ENCODE results near the gene GCK.
A peak's percentile ranks its signal among the peaks of the same experiment; 100 is the strongest.

GCK gene

GRCh38 chr7:44116789-44117666, 72.2 kb downstream of the GCK start:
- H3K9me3 Mint-ChIP-seq = no peaks in the 10 kb centered on the region
- ATAC-seq (no peak), DNase-seq (no peak)
- H3K27ac Mint-ChIP-seq = peak overlapping the region in 1 of 2 donors; percentile 91
- H3K4me1 Mint-ChIP-seq = peaks cover 57% of the 10 kb centered on the region
- H3K4me3 Mint-ChIP-seq = peak overlapping the region in 1 of 2 donors; percentile 10
- no peaks in the 10 kb centered on the region for H3K27me3 Mint-ChIP-seq

GRCh38 chr7:44116087-44116788, 73.0 kb downstream of the GCK start:
- Mint-ChIP-seq H3K4me3 (no peak overlapping the region), H3K4me1 (peaks cover 49% of the 10 kb centered on the region), H3K27me3 (no peaks in the 10 kb centered on the region), H3K9me3 (no peaks in the 10 kb centered on the region), H3K27ac (no peak overlapping the region)
- ATAC-seq (no peak), DNase-seq (no peak)

GRCh38 chr7:44114586-44115310, 74.5 kb downstream of the GCK start:
- no peak for DNase-seq
- Mint-ChIP-seq H3K4me3 (no peak overlapping the region), H3K9me3 (no peaks in the 10 kb centered on the region), H3K27me3 (no peaks in the 10 kb centered on the region), H3K4me1 (peaks cover 34% of the 10 kb centered on the region), H3K27ac (peak overlapping the region in 1 of 2 donors; percentile 71)
- ATAC-seq = no peak

- Mint-ChIP-seq H3K27me3 (no peaks in the 10 kb centered on the region), H3K4me3 (no peak overlapping the region), H3K27ac (peak overlapping the region in 1 of 2 donors; percentile 60), H3K4me1 (peaks cover 27% of the 10 kb centered on the region), H3K9me3 (no peaks in the 10 kb centered on the region)
- DNase-seq (no peak), ATAC-seq (no peak)
Measured at GRCh38 chr7:44113764-44114354, 75.4 kb downstream of the GCK start.

- Mint-ChIP-seq H3K27ac (peak overlapping the region; percentile 40 to 82), H3K4me3 (no peak overlapping the region), H3K4me1 (peaks cover 21% of the 10 kb centered on the region), H3K9me3 (no peaks in the 10 kb centered on the region), H3K27me3 (no peaks in the 10 kb centered on the region)
- no peak for ATAC-seq
- no peak for DNase-seq
Measured at GRCh38 chr7:44112997-44113763, 76.1 kb downstream of the GCK start.

DNA sequence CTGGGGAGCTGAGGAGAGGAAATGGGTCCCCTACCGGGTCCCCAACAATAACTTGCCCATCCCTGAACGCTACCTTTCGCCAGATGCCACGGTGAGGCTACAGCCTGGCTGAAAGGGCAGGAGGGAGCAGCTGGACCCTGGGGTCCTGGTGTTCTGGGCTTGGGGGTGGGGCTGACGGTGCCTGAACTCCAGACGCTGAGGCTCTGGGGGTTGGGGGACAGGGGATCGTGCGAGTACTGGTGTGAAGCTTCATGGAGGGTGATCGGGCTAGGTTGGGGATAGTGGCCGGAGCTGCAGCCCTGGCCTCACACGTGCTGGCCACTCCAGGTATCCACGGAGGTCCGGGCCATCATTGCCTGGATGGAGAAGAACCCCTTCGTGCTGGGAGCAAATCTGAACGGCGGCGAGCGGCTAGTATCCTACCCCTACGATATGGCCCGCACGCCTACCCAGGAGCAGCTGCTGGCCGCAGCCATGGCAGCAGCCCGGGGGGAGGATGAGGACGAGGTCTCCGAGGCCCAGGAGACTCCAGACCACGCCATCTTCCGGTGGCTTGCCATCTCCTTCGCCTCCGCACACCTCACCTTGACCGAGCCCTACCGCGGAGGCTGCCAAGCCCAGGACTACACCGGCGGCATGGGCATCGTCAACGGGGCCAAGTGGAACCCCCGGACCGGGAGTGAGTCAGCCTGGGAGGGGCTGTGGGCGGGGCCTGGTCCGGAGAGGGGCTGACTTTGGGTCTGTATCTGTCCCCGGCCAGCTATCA, 76.8 kb downstream of the GCK start:
- DNase-seq (no peak), ATAC-seq (no peak)
- no peak overlapping the region for H3K4me3 Mint-ChIP-seq
- H3K27ac Mint-ChIP-seq = peak overlapping the region; percentile 40 to 82
- no peaks in the 10 kb centered on the region for H3K9me3 Mint-ChIP-seq
- no peaks in the 10 kb centered on the region for H3K27me3 Mint-ChIP-seq
- peaks cover 15% of the 10 kb centered on the region for H3K4me1 Mint-ChIP-seq

- Mint-ChIP-seq H3K27ac (no peak overlapping the region), H3K4me3 (no peak overlapping the region), H3K4me1 (peaks cover 15% of the 10 kb centered on the region), H3K9me3 (no peaks in the 10 kb centered on the region), H3K27me3 (no peaks in the 10 kb centered on the region)
- DNase-seq (no peak), ATAC-seq (no peak)
Measured at GRCh38 chr7:44111761-44112160, 77.5 kb downstream of the GCK start.

- no peak for ATAC-seq
- peaks cover 15% of the 10 kb centered on the region for H3K4me1 Mint-ChIP-seq
- no peaks in the 10 kb centered on the region for H3K9me3 Mint-ChIP-seq
Measured at GRCh38 chr7:44110719-44111635, 78.3 kb downstream of the GCK start.

GRCh38 chr7:44109991-44110390, 79.2 kb downstream of the GCK start:
- H3K27ac Mint-ChIP-seq = no peak overlapping the region
- H3K4me1 Mint-ChIP-seq = peaks cover 25% of the 10 kb centered on the region
- H3K9me3 Mint-ChIP-seq = no peaks in the 10 kb centered on the region
- ATAC-seq (no peak), DNase-seq (no peak)
- no peaks in the 10 kb centered on the region for H3K27me3 Mint-ChIP-seq
- H3K4me3 Mint-ChIP-seq = no peak overlapping the region

More at GRCh38 chr7:44110719-44111635, 78.3 kb downstream of the GCK start:
- H3K4me3 Mint-ChIP-seq = no peak overlapping the region
- H3K27me3 Mint-ChIP-seq = no peaks in the 10 kb centered on the region
- DNase-seq = no peak
- no peak overlapping the region for H3K27ac Mint-ChIP-seq

DNA sequence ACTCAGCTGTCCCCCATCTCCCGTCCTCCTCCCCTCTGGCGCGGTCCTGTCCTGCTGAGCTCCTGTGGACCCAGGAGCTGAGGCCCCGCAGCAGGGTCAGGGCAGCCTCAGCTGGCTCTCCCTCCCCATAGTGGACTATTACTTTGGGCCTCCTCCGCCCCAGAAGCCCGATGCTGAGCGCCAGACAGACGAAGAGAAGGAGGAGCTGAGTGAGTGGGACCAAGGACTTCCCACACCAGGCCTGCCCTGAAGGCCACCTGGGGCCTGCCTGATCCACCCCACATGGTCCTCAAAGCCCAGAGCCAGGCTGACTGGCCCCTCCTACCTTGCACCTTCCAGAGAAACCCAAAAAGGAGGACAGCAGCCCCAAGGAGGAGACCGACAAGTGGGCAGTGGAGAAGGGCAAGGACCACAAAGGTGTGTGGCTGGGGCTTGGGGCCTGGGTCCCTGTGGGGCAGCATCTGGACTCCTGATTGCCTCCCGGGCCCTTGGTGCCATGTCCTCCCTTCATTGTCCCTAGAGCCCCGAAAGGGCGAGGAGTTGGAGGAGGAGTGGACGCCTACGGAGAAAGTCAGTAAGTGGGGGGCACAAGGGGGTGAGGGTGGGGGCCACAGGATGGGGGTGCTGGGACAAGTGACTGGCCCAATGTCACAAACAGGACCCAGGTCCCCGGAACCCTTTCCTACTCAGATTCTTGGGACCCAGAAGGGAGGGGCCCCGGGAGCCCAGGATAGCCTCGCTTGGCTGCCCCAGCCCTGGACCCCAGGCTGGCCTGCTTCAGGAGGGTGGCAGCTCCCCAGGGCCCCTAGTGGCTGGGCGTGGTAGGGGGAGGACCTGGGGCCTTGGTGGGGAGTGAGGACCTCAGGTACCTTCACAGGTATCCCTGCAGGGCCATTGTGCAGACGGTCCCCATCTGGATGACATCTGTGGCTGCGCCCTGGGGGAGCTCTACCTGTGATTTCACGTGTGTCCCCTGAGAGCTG, 80.2 kb downstream of the GCK start:
- H3K27me3 Mint-ChIP-seq = no peaks in the 10 kb centered on the region
- H3K9me3 Mint-ChIP-seq = no peaks in the 10 kb centered on the region
- H3K4me3 Mint-ChIP-seq = no peak overlapping the region
- DNase-seq (no peak), ATAC-seq (peak; percentile 33)
- peak overlapping the region in 1 of 2 donors; percentile 34 for H3K27ac Mint-ChIP-seq
- H3K4me1 Mint-ChIP-seq = peaks cover 27% of the 10 kb centered on the region

GRCh38 chr7:44107961-44108767, 81.1 kb downstream of the GCK start:
- DNase-seq (no peak), ATAC-seq (no peak)
- H3K27me3 Mint-ChIP-seq = peaks cover 5% of the 10 kb centered on the region
- no peak overlapping the region for H3K4me3 Mint-ChIP-seq
- peaks cover 32% of the 10 kb centered on the region for H3K4me1 Mint-ChIP-seq
- peak overlapping the region in 1 of 2 donors; percentile 84 for H3K27ac Mint-ChIP-seq
- H3K9me3 Mint-ChIP-seq = no peaks in the 10 kb centered on the region
